Epithelial cell of prostate (primary cell): ENCODE data around the gene ANKRD13A.

Experiments used
- DNase-seq: peaks from one replicate; pipeline ENCODE4 v3.0.0-alpha.2; 2011; ENCODE audit warnings: low read depth, low spot score
- H3K27ac ChIP-seq: fragments of 450-650 bp; 2 replicates; pipeline ENCODE4 v1.5.1; 2017; ENCODE audit warnings: mild to moderate bottlenecking

ANKRD13A gene

GRCh38 chr12:109998904-109999648, at the start of gene ANKRD13A:
ANKRD13A (plus strand) TSS chr12:109999430; CDS start chr12:109999689, 259 bp downstream.
- peak within 1 kb of the TSS; percentile 84 for H3K27ac ChIP-seq
- peak; percentile 53 for DNase-seq

- no peak overlapping the region for H3K27ac ChIP-seq
- no peak for DNase-seq
Measured at GRCh38 chr12:109950625-109951024, 48.6 kb upstream of the ANKRD13A start.

- H3K27ac ChIP-seq, result peak overlapping the region; percentile 39
- DNase-seq, result no peak
Measured at GRCh38 chr12:109951136-109951535, 48.1 kb upstream of the ANKRD13A start.

DNA sequence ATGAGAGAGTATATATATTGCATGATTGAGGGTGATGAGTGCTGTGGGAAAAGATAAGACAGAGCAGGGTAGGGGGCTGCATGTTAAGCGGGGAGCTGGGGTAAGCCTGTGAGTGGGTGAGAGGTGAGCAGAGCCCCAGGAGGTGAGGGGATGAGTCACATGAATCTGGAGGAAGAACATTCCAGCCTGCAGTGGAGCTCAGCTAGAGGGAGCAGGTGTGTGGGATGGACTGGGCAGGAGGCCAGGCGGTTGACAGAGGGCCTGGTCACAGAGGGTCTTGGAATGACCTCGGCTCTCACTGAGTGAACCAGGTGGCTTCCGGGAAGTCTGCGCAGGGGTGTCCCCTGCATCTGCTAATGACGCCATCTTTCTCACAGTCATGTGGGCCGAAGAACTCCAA, 47.5 kb upstream of the ANKRD13A start:
- peak overlapping the region; percentile 39 for H3K27ac ChIP-seq
- no peak for DNase-seq

- no peak for DNase-seq
- peak overlapping the region; percentile 39 for H3K27ac ChIP-seq
Measured at GRCh38 chr12:109952160-109952858, 46.9 kb upstream of the ANKRD13A start.

- DNase-seq, result no peak
- no peak overlapping the region for H3K27ac ChIP-seq
Measured at GRCh38 chr12:109952873-109953272, 46.4 kb upstream of the ANKRD13A start.

DNA sequence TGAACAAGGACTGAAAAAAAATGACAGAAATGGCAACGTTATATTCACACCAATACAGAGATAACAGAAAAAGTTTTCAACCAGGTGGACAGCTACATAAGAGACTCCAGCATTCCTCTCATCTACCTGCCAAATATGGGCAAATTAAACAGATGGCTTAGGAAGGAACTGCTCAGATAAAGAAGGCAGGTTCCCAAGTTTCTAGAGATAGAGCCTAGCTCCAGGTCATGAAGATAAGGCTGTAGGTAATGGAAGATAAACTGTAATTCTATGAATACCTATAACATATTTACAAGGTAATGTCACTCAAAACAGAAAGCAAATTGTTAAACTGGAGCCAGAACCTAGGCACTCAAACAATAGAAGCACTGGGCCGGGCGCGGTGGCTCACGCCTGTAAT, 45.6 kb upstream of the ANKRD13A start:
- DNase-seq, result no peak
- no peak overlapping the region for H3K27ac ChIP-seq

- H3K27ac ChIP-seq, result no peak overlapping the region
- no peak for DNase-seq
Measured at GRCh38 chr12:109958374-109958773, 40.9 kb upstream of the ANKRD13A start.

DNA sequence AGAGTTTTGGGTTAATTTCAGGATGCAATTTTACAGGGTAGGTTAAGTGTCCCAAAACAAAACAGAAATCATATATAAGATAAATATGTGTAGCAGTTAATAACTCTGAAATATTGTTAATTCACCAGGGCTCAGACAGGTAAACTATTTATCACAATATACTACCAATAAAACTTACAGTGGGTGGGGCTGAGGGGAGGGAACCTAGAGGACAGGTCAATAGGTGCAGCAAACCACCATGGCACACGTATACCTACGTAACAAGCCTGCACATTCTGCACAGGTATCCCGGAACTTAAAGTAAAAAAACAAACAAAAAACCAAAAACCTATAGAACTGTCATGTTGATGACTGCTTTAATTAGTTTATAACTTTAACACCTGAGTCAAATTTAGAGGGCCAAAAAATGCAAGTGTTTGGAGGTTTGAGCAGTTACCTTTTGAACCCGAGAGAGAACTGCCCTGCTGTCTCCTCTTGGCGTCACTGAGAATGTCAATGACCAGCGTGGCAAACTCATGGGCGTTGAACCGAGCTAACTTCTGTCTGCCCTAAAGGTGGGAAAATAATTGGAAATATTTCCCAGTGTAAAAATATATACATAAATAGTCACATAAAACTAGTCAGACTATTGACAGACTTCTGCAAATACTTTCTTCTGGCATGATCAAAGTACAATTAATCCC, 39.7 kb upstream of the ANKRD13A start:
- DNase-seq, result no peak
- no peak overlapping the region for H3K27ac ChIP-seq

DNA sequence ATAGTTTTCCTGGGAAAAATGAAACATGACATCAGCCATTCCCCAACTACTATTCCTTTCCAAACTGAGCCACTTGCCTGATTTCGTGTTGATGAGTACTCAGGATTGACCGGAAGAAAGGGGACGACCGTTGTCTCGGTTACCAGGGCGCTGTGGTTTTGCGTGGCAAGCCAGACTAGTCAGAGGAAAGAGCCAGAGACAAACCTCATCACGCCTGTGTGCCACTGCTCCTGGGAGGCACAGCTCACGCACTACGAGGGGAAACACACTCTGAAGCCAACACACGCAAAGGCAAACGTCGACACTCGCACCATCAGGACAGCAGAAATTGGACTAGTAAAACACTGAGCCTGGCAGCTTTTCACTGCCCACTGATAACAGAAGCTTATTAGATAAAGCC, 38.0 kb upstream of the ANKRD13A start:
- H3K27ac ChIP-seq, result no peak overlapping the region
- no peak for DNase-seq

GRCh38 chr12:109961612-109962011, 37.6 kb upstream of the ANKRD13A start:
- H3K27ac ChIP-seq, result no peak overlapping the region
- DNase-seq, result no peak

DNA sequence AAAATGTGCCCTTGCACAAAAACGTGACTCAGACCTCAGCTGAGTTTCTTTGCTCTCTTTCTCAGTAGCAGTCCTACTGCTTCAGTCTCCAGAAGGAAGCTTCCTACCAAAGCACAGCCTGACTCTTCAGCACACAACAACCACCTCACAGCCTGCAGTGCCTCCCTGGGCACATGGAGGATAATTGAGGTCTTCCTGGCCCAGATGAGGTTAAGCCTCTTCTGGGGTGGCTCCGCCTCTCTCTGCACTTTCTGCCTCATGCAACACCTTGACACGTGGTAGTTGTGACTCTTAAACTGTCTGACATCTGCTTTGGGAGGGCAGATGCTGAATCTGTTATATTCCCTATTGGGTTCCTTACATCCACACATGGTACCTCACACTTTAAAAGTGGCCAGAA, 36.8 kb upstream of the ANKRD13A start:
- no peak overlapping the region for H3K27ac ChIP-seq
- DNase-seq, result no peak

- H3K27ac ChIP-seq, result no peak overlapping the region
- DNase-seq, result no peak
Measured at GRCh38 chr12:109963330-109963729, 35.9 kb upstream of the ANKRD13A start.

DNA sequence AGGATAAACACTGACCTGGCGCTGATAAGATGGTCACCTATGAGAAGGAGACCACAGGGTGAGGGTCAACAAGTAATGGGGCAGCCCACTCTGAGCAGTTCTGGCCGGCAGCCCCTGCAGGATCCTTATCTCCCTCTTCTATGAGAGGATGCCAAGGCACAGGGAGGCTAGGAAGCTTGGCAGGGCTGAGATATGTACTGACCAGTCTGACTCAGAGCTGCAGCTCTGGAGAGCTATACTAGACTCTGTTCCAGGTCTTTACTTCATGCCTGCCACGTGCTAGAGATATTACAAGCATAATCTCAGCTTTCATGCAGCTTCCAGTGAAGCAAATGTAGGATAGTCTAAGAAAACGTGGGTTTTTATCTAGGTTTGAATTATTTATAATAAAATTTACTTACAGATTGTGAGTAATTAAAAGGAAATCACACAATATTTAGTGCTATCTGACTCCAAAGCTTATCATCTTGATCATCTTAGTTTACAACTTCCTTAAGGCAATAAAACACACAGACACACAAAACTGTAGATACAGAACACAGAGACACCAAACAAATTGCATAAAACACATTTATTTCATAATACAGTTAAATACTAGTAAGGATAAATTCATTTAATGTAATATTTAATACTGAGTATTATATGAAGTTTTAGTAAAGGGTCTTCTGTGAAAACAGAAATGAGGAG, 35.3 kb upstream of the ANKRD13A start:
- H3K27ac ChIP-seq, result no peak overlapping the region
- DNase-seq, result no peak

DNA sequence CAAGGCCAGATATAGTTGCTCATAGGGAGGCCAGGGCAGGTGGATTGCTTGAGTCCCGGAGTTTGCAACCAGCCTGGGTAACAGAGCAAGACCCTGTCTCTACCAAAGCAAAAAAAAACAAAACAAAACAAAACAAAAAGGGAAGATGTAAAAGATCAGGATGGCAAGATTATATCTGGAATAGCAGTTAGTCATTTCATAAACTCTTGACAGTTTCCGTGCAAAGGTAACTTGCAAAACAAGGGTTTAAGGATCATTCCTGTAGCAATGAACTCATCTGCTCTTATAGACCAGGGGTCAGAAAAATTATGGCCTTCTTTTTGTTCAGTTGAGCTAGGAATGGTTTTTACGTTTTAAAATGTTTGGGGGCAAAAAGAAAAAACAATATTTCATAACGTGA, 32.7 kb upstream of the ANKRD13A start:
- no peak overlapping the region for H3K27ac ChIP-seq
- DNase-seq, result no peak

GRCh38 chr12:109967383-109968031, 31.7 kb upstream of the ANKRD13A start:
- no peak for DNase-seq
- H3K27ac ChIP-seq, result no peak overlapping the region

DNA sequence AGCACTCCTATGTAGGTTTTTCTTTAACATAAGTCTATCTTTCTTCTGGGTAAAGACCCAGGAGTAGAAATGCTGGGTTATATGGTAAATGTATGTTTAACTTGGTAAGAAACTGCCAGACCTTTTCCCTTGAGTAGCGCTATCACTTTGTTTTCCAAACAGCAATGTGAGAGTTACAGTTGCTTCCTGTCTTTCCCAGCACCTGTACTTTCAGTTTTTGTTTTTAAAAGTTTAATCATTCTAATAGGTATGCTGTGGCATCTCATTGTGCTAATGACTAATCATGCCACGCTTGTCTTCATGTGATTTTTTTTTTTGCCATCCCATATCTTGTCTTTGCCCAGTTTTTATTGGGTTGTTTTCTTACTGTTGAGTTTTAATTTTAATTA, 31.2 kb upstream of the ANKRD13A start:
- no peak overlapping the region for H3K27ac ChIP-seq
- no peak for DNase-seq

DNA sequence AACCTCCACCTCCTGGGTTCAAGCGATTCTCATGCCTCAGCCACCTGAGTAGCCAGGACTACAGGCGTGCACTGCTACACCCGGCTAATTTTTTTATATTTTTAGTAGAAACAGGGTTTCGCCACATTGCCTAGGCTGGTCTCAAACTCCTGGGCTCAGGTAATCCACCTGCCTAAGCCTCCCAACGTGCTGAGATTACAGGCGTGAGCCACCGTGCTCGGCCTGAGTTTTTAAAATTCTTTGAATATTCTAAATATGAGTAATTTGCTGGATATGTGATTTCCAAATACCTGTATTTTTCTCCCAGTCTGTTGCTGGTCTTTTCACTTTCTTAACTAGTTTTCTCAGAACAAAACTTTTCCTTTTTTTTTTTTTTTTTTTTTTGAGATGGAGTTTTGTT, 30.4 kb upstream of the ANKRD13A start:
- H3K27ac ChIP-seq, result no peak overlapping the region
- no peak for DNase-seq

- no peak for DNase-seq
- H3K27ac ChIP-seq, result no peak overlapping the region
Measured at GRCh38 chr12:109972821-109973220, 26.4 kb upstream of the ANKRD13A start.

DNA sequence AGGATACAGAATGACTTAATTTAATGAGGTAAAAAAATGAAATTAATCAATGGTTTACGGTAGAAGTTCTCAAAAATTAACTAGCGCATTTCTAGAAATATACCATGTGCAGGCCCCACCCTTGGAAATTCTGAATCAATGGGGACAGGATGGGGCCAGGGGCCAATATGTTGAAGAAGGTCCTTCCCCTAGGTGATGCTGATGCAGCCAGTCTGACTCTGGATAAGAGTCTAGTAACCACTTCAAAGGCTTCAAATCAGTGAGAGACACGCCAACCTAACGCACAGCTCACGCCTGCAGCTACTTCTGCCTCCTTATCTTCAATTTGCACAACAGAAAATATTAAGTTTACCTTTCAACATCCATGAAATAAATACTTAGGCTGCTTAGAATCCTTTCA, 17.9 kb upstream of the ANKRD13A start:
- no peak overlapping the region for H3K27ac ChIP-seq
- DNase-seq, result no peak
